ENCODE results near the gene B3GNT3.

Gene B3GNT3

DNA sequence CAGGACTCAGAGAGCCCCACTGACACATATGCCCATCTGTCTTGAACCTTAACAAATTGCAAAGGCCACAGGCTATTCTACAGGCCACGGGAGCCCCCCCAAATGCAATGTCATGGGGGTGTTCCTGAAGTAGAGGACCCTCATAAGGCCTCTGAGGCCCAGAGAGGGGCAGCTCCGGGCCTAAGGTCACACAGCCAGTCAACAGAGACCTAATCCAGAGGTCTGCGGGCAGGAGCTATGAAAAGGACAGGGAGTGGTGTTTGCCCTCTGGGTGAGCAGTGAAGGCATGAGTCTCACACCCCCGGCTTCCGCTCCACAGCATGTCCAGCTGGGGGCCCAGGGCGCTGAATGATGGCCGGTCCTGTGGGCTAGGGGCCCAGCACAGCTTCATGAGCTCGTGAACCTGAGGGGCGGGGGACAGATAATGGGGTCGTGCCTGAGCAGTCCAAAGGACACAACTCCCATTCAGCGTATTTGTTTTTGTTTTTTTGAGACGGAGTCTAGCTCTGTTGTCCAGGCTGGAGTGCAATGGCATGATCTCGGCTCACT, 31.6 kb downstream of the B3GNT3 start:
- TF ChIP-seq, protein P1, sequence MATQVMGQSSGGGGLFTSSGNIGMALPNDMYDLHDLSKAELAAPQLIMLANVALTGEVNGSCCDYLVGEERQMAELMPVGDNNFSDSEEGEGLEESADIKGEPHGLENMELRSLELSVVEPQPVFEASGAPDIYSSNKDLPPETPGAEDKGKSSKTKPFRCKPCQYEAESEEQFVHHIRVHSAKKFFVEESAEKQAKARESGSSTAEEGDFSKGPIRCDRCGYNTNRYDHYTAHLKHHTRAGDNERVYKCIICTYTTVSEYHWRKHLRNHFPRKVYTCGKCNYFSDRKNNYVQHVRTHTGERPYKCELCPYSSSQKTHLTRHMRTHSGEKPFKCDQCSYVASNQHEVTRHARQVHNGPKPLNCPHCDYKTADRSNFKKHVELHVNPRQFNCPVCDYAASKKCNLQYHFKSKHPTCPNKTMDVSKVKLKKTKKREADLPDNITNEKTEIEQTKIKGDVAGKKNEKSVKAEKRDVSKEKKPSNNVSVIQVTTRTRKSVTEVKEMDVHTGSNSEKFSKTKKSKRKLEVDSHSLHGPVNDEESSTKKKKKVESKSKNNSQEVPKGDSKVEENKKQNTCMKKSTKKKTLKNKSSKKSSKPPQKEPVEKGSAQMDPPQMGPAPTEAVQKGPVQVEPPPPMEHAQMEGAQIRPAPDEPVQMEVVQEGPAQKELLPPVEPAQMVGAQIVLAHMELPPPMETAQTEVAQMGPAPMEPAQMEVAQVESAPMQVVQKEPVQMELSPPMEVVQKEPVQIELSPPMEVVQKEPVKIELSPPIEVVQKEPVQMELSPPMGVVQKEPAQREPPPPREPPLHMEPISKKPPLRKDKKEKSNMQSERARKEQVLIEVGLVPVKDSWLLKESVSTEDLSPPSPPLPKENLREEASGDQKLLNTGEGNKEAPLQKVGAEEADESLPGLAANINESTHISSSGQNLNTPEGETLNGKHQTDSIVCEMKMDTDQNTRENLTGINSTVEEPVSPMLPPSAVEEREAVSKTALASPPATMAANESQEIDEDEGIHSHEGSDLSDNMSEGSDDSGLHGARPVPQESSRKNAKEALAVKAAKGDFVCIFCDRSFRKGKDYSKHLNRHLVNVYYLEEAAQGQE (IDR thresholded peaks at IDR 0.05; ENCODE audit: low read depth) = no peak
- no peak for TF ChIP-seq TEAD4 (IDR thresholded peaks at IDR 0.05)
- no peak for TF ChIP-seq RAD21 (IDR thresholded peaks at IDR 0.05; ENCODE audit: low read depth)
- no peak for TF ChIP-seq TAF1 (IDR thresholded peaks at IDR 0.05; ENCODE audit: low read depth)
- no peak for TF ChIP-seq EGR1 (IDR thresholded peaks at IDR 0.05)
- no peak for TF ChIP-seq CREB1 (IDR thresholded peaks at IDR 0.05; ENCODE audit: low read depth)
- no peak for TF ChIP-seq TCF12 (IDR thresholded peaks at IDR 0.05; ENCODE audit: low read depth)
- TF ChIP-seq ZBTB7A (IDR thresholded peaks at IDR 0.05; ENCODE audit: low read depth) = no peak
- TF ChIP-seq, protein P2, sequence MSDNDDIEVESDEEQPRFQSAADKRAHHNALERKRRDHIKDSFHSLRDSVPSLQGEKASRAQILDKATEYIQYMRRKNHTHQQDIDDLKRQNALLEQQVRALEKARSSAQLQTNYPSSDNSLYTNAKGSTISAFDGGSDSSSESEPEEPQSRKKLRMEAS (IDR thresholded peaks at IDR 0.05) = no peak
- TF ChIP-seq FOXM1 (IDR thresholded peaks at IDR 0.05; ENCODE audit: borderline replicate concordance, low read depth) = no peak
- no peak for TF ChIP-seq CEBPB (IDR thresholded peaks at IDR 0.05)

DNA sequence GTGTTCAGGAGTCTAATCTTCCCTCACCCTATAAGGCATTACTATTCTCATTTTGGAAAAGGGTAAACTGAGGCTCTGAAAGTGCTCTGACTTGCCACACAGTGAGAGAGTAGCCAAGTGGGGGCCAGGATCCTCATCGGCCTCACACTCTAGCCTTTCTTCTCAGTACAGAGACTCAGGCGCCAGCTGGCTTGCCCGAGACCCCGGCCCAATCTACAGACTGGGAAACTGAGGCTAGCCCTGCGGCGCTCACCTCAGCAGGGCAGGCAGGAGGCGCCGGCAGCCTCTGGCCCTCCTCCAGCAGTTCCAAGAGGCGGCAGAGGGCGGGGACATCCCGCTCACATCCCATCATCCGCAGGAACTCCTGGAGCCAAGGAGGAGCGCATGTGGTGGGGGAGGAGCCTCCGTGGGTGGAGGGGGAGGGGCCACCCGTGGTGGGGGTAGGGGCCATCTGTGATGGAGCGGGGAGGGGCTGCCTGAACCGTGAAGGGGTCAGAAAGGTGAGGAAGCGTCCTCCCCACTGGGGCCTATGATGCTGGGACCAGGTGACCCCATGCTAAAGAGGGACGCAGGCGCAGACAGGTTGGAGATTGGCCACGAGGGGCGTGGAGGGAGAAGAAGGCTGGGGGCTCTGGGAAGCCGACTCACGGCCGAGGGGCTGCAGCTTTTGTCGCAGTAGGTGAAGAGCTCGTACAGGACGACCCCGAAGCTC, 35.1 kb downstream of the B3GNT3 start:
- TF ChIP-seq NFIC (IDR thresholded peaks at IDR 0.05) = peak; percentile 66
- TF ChIP-seq RAD21 (IDR thresholded peaks at IDR 0.05; ENCODE audit: low read depth) = no peak
- TF ChIP-seq EGR1 (IDR thresholded peaks at IDR 0.05) = peak; percentile 34; the same call in 1 of the 2 replicates
- TF ChIP-seq, protein P3, sequence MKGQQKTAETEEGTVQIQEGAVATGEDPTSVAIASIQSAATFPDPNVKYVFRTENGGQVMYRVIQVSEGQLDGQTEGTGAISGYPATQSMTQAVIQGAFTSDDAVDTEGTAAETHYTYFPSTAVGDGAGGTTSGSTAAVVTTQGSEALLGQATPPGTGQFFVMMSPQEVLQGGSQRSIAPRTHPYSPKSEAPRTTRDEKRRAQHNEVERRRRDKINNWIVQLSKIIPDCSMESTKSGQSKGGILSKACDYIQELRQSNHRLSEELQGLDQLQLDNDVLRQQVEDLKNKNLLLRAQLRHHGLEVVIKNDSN (IDR thresholded peaks at IDR 0.05) = peak; percentile 47
- TF ChIP-seq ZBTB7A (IDR thresholded peaks at IDR 0.05; ENCODE audit: low read depth) = peak; percentile 95
- no peak for TF ChIP-seq CEBPB (IDR thresholded peaks at IDR 0.05)
- no peak for TF ChIP-seq FOXM1 (IDR thresholded peaks at IDR 0.05; ENCODE audit: borderline replicate concordance, low read depth)
- TF ChIP-seq EP300 (IDR thresholded peaks at IDR 0.05; ENCODE audit: borderline replicate concordance) = no peak
- TF ChIP-seq, protein P1 (IDR thresholded peaks at IDR 0.05; ENCODE audit: low read depth) = no peak
- TF ChIP-seq TCF12 (IDR thresholded peaks at IDR 0.05; ENCODE audit: low read depth) = no peak
- no peak for TF ChIP-seq CREB1 (IDR thresholded peaks at IDR 0.05; ENCODE audit: low read depth)
- TF ChIP-seq, protein P2 (IDR thresholded peaks at IDR 0.05) = peak; percentile 39; the same call in 1 of the 2 replicates
- no peak for TF ChIP-seq TAF1 (IDR thresholded peaks at IDR 0.05; ENCODE audit: low read depth)

DNA sequence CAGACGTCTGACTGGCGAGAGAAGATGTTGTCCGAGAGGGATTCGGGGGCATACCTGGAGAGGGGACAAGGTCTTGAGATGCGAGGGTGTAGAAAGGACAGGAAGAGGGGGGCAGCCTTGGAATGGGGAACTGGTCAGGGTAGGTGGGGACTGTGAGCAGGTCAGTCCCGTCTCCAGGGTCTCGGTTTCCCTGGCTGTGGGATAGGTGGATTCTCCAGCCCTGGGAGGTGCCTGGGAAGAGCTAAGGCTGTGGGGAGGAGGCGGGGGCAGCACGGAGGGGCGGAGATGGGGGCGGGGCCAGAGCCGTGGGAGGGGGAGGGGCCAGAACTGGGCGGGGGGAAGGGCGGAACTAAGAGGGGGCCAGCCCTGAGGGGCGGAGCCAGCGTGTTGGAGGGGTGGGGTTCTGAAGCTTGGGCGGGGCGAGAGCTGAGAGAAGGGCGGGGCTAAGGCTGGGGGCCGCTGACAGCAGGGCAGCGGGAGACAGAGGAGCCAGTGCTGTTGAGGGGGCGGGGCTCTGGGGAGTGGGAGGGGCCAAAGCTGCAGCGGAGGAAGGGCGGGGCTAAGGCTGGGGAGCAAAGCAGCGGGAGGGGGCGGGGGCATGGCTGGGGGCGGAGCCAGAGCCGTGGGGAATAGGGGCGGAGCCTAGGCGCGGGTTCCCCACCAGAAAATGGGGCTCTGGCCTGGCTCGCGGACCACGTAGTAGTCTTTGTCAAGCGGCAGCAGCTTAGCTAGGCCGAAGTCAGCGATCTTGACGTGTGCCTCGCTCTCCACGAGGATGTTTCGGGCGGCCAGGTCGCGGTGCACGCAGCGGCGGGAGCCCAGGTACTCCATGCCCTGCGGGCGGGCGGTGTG, 35.9 kb downstream of the B3GNT3 start:
- TF ChIP-seq, protein P2 (IDR thresholded peaks at IDR 0.05) = peak; percentile 48; the same call in 1 of the 2 replicates
- TF ChIP-seq FOXM1 (IDR thresholded peaks at IDR 0.05; ENCODE audit: borderline replicate concordance, low read depth) (no peak), TCF12 (IDR thresholded peaks at IDR 0.05; ENCODE audit: low read depth) (no peak), CREB1 (IDR thresholded peaks at IDR 0.05; ENCODE audit: low read depth) (no peak), RAD21 (IDR thresholded peaks at IDR 0.05; ENCODE audit: low read depth) (no peak)
- TF ChIP-seq, protein P3 (IDR thresholded peaks at IDR 0.05) = no peak
- TF ChIP-seq, protein P1 (IDR thresholded peaks at IDR 0.05; ENCODE audit: low read depth) = no peak
